Sigmoid colon (tissue), 7 donors: ENCODE measurements around the gene RFFL. TPM values are rescaled to one million over a fixed set of nuclear protein-coding genes. Genes with fewer than 3 reads are reported as not detected.

ENCODE experiments used
- DNase-seq: peaks from one replicate; pipeline ENCODE4 v3.0.0-alpha.2; 2019
- H3K27ac ChIP-seq, 4 donors: fragments of 200-600 bp; sonication (generic); one replicate each; pipeline ENCODE4 v1.5.1; 2016 to 2019; ENCODE audit warnings: mild to moderate bottlenecking in 1 of 4
- H3K27me3 ChIP-seq, 3 donors: fragments of 200-600 bp; sonication (generic); one replicate each; pipeline ENCODE4 v1.5.1; 2019; ENCODE audit warnings: mild to moderate bottlenecking in 1 of 3
- H3K36me3 ChIP-seq, 4 donors: fragments of 200-600 bp; sonication (generic); one replicate each; pipeline ENCODE4 v1.5.1; 2016 to 2019
- H3K4me1 ChIP-seq, 4 donors: fragments of 200-600 bp; sonication (generic); one replicate each; pipeline ENCODE4 v1.5.1; 2017 to 2019
- H3K4me3 ChIP-seq, 4 donors: fragments of 200-600 bp; sonication (generic); one replicate each; pipeline ENCODE4 v1.5.1; 2017 to 2019; ENCODE audit warnings: mild to moderate bottlenecking in 2 of 4, moderate library complexity in 1 of 4
- H3K9me3 ChIP-seq, 4 donors: fragments of 200-600 bp in 3 of 4; sonication (generic) in 3 of 4; one replicate each; pipeline versions ENCODE4 v1.5.1 to v1.6.1; 2013 to 2019
- EP300 ChIP-seq, 4 donors: sonication (generic); formaldehyde crosslinking; IDR thresholded peaks; one replicate each; pipeline ENCODE4 v1.6.1; 2017; ENCODE audit warnings: antibody characterized with exemption in 4 of 4
- POLR2A ChIP-seq, 2 donors: fragments of 450-650 bp; IDR thresholded peaks; one replicate each; pipeline ENCODE4 v1.6.1; 2016; ENCODE audit warnings: antibody characterized with exemption in 2 of 2, mild to moderate bottlenecking in 2 of 2, moderate library complexity in 2 of 2
- POLR2AphosphoS5 ChIP-seq, 4 donors: sonication (generic); formaldehyde crosslinking; IDR thresholded peaks; one replicate each; pipeline ENCODE4 v1.6.1; 2017; ENCODE audit warnings: antibody characterized with exemption in 4 of 4
- WGBS, 2 donors: extraction: QIAGEN DNeasy Blood & Tissue Kit; methylation state at CpG; one replicate each; pipeline ENCODE4 v1.1.7; 2013; 5-methylcytosine and 5-hydroxymethylcytosine counted together
- intact Hi-C: fragments of 100-400 bp; cut with DNase I; formaldehyde crosslinking; loops from one replicate; pipeline ENCODE4 v1.15.1; 2023
- polyA plus RNA-seq, 3 donors: library from polyadenylated mRNA; stranded (reverse); fragments of 200-250 nt; gene quantifications; one replicate each; pipeline ENCODE4 v1.2.3, GENCODE V29; 2013
- total RNA-seq, 4 donors: library from RNA; depleted of rRNA; stranded (reverse); fragments of >200 nt; gene quantifications; one replicate each; pipeline ENCODE4 v1.1.0, GENCODE V29; 2016
- TF ChIP-seq, protein P1 (sequence below), 4 experiments: fragments of 450-650 bp in 3 of 4; fragments of 200-600 bp in 1 of 4; IDR thresholded peaks; one replicate each; pipeline ENCODE4 v1.5.1; 2016 to 2019; ENCODE audit warnings: antibody characterized with exemption in 4 of 4, mild to moderate bottlenecking in 3 of 4, moderate library complexity in 2 of 4
- donor health status: healthy with polysubstance abuse.
- donor health status: Bipolar disorder and iron deficiency.
- donor health status: healthy.

RFFL gene
- total and polyA plus RNA-seq, 7 donors = 15.0 to 29.4 (median 22.9) TPM

GRCh38 chr17:35089586-35090296, 26.2 kb upstream of the RFFL start:
- no peak for TF ChIP-seq POLR2A (IDR thresholded peaks at IDR 0.05)
- TF ChIP-seq EP300 (IDR thresholded peaks at IDR 0.05) = no peak
- TF ChIP-seq, protein P1, sequence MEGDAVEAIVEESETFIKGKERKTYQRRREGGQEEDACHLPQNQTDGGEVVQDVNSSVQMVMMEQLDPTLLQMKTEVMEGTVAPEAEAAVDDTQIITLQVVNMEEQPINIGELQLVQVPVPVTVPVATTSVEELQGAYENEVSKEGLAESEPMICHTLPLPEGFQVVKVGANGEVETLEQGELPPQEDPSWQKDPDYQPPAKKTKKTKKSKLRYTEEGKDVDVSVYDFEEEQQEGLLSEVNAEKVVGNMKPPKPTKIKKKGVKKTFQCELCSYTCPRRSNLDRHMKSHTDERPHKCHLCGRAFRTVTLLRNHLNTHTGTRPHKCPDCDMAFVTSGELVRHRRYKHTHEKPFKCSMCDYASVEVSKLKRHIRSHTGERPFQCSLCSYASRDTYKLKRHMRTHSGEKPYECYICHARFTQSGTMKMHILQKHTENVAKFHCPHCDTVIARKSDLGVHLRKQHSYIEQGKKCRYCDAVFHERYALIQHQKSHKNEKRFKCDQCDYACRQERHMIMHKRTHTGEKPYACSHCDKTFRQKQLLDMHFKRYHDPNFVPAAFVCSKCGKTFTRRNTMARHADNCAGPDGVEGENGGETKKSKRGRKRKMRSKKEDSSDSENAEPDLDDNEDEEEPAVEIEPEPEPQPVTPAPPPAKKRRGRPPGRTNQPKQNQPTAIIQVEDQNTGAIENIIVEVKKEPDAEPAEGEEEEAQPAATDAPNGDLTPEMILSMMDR (IDR thresholded peaks at IDR 0.05) = peak in 1 of 4 experiments; percentile 50
- Histone ChIP-seq H3K4me3 (peak overlapping the region in 3 of 4 donors; percentile 94 to 98 (median 95)), H3K4me1 (peaks cover 0 to 31% (median 7%) of the 10 kb centered on the region in 4 donors), H3K27me3 (no peaks in the 10 kb centered on the region), H3K27ac (peak overlapping the region; percentile 84 to 97 (median 96)), H3K9me3 (no peaks in the 10 kb centered on the region), H3K36me3 (no peaks in the 10 kb centered on the region)
- 29 to 41% methylated on average over 22 of the region's 22 CpGs for WGBS, 2 donors
- intact Hi-C loops = loop anchor here (1.0 to 5.0 kb wide), 4 partner anchors 33 to 128 kb away; partner anchors contain the start of genes CCT6B, FNDC8 and ZNF830
- no peak for DNase-seq

- intact Hi-C loops = loop anchor here (1.0 to 5.0 kb wide), 6 partner anchors 26 to 128 kb away; partner anchors contain the start of genes CCT6B, FNDC8, LIG3 and RFFL
- Histone ChIP-seq H3K27ac (peak overlapping the region; percentile 84 to 97 (median 96)), H3K4me1 (peaks cover 0 to 31% (median 7%) of the 10 kb centered on the region in 4 donors), H3K4me3 (peak overlapping the region; percentile 61 to 98 (median 94)), H3K9me3 (no peaks in the 10 kb centered on the region), H3K36me3 (no peaks in the 10 kb centered on the region), H3K27me3 (no peaks in the 10 kb centered on the region)
- DNase-seq = peak; percentile 92
- TF ChIP-seq, protein P1 (IDR thresholded peaks at IDR 0.05) = peak in 3 of 4 experiments; percentile 56 to 81 (median 60)
- TF ChIP-seq POLR2AphosphoS5 (IDR thresholded peaks at IDR 0.05) (peak in 3 of 4 donors; percentile 33 to 69 (median 64)), EP300 (IDR thresholded peaks at IDR 0.05) (no peak), POLR2A (IDR thresholded peaks at IDR 0.05) (no peak)
- 0 to 1% methylated on average over 80 of the region's 80 CpGs for WGBS, 2 donors
These were observed 25.5 kb upstream of the RFFL start for GRCh38 chr17:35088881-35089585.

GRCh38 chr17:35088356-35088880, 24.9 kb upstream of the RFFL start:
- TF ChIP-seq, protein P1 (IDR thresholded peaks at IDR 0.05) = no peak
- peak in 2 of 4 donors; percentile 5 to 40 for TF ChIP-seq POLR2AphosphoS5 (IDR thresholded peaks at IDR 0.05)
- 1% methylated on average over 26 of the region's 26 CpGs for WGBS, 2 donors
- Histone ChIP-seq H3K36me3 (no peaks in the 10 kb centered on the region), H3K9me3 (no peaks in the 10 kb centered on the region), H3K27ac (peak overlapping the region; percentile 84 to 97 (median 96)), H3K4me3 (peak overlapping the region; percentile 61 to 98 (median 94)), H3K4me1 (peaks cover 0 to 31% (median 7%) of the 10 kb centered on the region in 4 donors), H3K27me3 (no peaks in the 10 kb centered on the region)
- peak; percentile 82 for DNase-seq
- intact Hi-C loops = loop anchor here (1.0 to 5.0 kb wide), 5 partner anchors 25 to 108 kb away; partner anchors contain the start of genes FNDC8, LIG3 and RFFL

DNA sequence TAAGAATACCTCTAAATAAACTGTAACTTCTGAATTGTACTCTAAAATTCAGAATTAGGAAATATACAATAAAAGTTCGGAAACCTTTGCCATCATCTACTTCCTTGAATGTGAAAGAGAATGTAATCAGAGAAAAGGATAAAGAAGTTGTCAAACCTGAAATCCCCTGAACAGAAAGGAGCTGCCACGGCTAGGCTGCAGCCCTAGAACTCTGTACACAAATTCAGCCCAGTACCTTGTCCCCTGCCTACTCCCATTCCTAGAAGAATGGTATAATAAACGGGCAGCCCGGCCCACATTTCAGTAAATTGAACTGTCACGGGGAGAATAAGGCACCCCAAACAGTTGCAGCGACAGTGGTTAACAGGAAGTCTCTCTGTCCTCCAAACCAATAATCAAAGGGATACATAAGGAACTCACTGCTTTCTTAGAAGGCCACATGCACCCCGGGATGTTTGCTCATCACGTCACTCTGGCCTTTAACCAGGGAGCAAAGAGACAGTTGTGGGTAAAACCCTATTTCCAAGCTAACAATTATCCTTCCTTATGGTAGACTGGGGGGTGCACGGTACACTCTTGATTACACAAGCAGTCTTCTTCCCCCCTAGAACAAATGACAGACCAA, 24.3 kb upstream of the RFFL start:
- TF ChIP-seq POLR2AphosphoS5 (IDR thresholded peaks at IDR 0.05) = no peak
- TF ChIP-seq EP300 (IDR thresholded peaks at IDR 0.05) = no peak
- TF ChIP-seq POLR2A (IDR thresholded peaks at IDR 0.05) = no peak
- TF ChIP-seq, protein P1 (IDR thresholded peaks at IDR 0.05) = no peak

More for the DNA sequence above, 24.3 kb upstream of the RFFL start:
- no peak for DNase-seq
- peaks cover 0 to 31% (median 9%) of the 10 kb centered on the region in 4 donors for H3K4me1 ChIP-seq
- H3K4me3 ChIP-seq = peak overlapping the region; percentile 61 to 98 (median 94)
- no peaks in the 10 kb centered on the region for H3K27me3 ChIP-seq
- no peaks in the 10 kb centered on the region for H3K36me3 ChIP-seq
- peak overlapping the region; percentile 84 to 97 (median 96) for H3K27ac ChIP-seq
- intact Hi-C loops = loop anchor here (1.0 to 5.0 kb wide), 5 partner anchors 25 to 108 kb away; partner anchors contain the start of genes FNDC8, LIG3 and RFFL
- WGBS, 2 donors = 2 to 8% methylated on average over 9 of the region's 9 CpGs
- no peaks in the 10 kb centered on the region for H3K9me3 ChIP-seq
